ENCODE results near the gene TRABD2B. TPM values are rescaled to one million over a fixed set of nuclear protein-coding genes. Genes with fewer than 3 reads are reported as not detected.

The TRABD2B gene
- total RNA-seq, 1 experiment from 2014 or later, result 10.3 TPM

DNA sequence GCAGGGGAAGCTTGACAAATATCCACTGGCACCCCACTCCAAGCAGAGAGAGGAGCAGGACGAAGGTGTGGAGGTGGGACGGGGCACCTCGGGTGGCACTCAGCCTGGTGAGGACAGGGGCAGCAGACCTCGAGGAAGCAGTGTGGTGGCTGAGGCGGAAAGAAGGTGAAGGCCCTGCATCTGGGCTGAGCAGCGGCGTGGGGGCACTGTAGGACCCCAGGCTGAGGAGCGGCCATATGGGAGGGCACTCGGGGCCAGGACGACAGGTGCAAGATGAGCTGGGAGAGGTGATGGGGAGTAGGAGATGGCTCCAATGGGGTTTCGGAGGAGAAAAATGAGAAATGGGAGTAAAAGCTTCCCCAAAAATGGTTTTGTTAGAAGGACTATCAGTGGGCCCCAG, 224.9 kb downstream of the TRABD2B start:
- H3K4me3 Mint-ChIP-seq, result no peak overlapping the region
- POLR2A ChIA-PET, result no interaction called here
- H3K27me3 Mint-ChIP-seq (ENCODE audit: low read depth), result no peaks in the 10 kb centered on the region; the same call in 1 of the 2 replicates
- peaks cover 14% of the 10 kb centered on the region for H3K4me1 Mint-ChIP-seq
- no peak overlapping the region for H3K27ac Mint-ChIP-seq
- no peaks in the 10 kb centered on the region for H3K9me3 Mint-ChIP-seq
- peaks cover 5% of the 10 kb centered on the region; the same call in 1 of the 2 replicates for H3K36me3 Mint-ChIP-seq
- ATAC-seq (no peak), DNase-seq (ENCODE audit: low spot score) (no peak)
- TF ChIP-seq, protein P1, sequence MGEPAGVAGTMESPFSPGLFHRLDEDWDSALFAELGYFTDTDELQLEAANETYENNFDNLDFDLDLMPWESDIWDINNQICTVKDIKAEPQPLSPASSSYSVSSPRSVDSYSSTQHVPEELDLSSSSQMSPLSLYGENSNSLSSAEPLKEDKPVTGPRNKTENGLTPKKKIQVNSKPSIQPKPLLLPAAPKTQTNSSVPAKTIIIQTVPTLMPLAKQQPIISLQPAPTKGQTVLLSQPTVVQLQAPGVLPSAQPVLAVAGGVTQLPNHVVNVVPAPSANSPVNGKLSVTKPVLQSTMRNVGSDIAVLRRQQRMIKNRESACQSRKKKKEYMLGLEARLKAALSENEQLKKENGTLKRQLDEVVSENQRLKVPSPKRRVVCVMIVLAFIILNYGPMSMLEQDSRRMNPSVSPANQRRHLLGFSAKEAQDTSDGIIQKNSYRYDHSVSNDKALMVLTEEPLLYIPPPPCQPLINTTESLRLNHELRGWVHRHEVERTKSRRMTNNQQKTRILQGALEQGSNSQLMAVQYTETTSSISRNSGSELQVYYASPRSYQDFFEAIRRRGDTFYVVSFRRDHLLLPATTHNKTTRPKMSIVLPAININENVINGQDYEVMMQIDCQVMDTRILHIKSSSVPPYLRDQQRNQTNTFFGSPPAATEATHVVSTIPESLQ (CRISPR knock-in tag; IDR thresholded peaks at IDR 0.05), result no peak
- TF ChIP-seq HMGA2 (CRISPR knock-in tag; IDR thresholded peaks at IDR 0.05) (no peak), CBFB (CRISPR knock-in tag; IDR thresholded peaks at IDR 0.05; ENCODE audit: low read depth) (no peak)
- CTCF ChIA-PET, result interaction anchor here (1.2 to 2.3 kb wide), 2 partner anchors 17 to 46 kb away, joined by 5 to 12 read pairs; no protein-coding TSS in a partner anchor

DNA sequence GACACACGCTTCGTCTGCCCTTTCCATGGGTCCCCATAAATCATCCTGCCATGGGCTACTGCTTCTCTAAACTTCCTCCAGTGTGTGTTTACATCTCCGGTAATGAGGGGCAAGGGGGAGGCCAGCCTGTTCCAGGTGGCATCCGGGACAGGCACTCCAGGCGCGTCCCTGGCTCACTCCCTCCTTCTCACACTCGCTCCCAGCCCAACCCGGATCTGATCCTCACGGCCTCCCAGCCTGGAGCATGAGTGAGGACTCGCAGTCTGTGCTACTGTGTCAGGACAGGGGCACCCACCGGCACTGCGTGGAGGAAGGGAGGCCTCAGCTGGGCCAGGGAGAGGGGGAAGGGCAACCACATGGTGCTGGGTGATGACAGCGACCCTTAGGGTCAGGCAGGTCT, 225.4 kb downstream of the TRABD2B start:
- Mint-ChIP-seq H3K4me3 (no peak overlapping the region), H3K4me1 (peaks cover 10% of the 10 kb centered on the region), H3K9me3 (no peaks in the 10 kb centered on the region), H3K27ac (no peak overlapping the region; the same call in 1 of the 2 replicates), H3K27me3 (ENCODE audit: low read depth) (no peaks in the 10 kb centered on the region; the same call in 1 of the 2 replicates), H3K36me3 (peaks cover 5% of the 10 kb centered on the region; the same call in 1 of the 2 replicates)
- TF ChIP-seq JUN (CRISPR knock-in tag; IDR thresholded peaks at IDR 0.05) (no peak), ZNF232 (CRISPR knock-in tag; IDR thresholded peaks at IDR 0.05) (no peak), CTCF (IDR thresholded peaks at IDR 0.05) (no peak), IRF2 (CRISPR knock-in tag; IDR thresholded peaks at IDR 0.05; ENCODE audit: borderline replicate concordance, low read depth) (no peak), TEAD1 (CRISPR knock-in tag; IDR thresholded peaks at IDR 0.05) (no peak), ATF1 (CRISPR knock-in tag; IDR thresholded peaks at IDR 0.05) (no peak), ZNF671 (CRISPR knock-in tag; IDR thresholded peaks at IDR 0.05) (no peak), ZNF416 (CRISPR knock-in tag; IDR thresholded peaks at IDR 0.05) (no peak)
- DNase-seq (ENCODE audit: low spot score) (no peak), ATAC-seq (no peak)
- POLR2A ChIA-PET, result no interaction called here
- CTCF ChIA-PET, result interaction anchor here (1.2 to 2.3 kb wide), 2 partner anchors 16 to 46 kb away, joined by 5 to 12 read pairs; no protein-coding TSS in a partner anchor

GRCh38 chr1:47769983-47770382, 227.2 kb downstream of the TRABD2B start:
- DNase-seq (ENCODE audit: low spot score), result no peak
- ChIA-PET POLR2A (no interaction called here), CTCF (interaction anchor here (1.1 kb wide), 1 partner anchor 15 kb away, joined by 3 read pairs; no protein-coding TSS in a partner anchor)
- no peaks in the 10 kb centered on the region; the same call in 1 of the 2 replicates for H3K27me3 Mint-ChIP-seq (ENCODE audit: low read depth)
- no peak overlapping the region for H3K4me3 Mint-ChIP-seq
- H3K9me3 Mint-ChIP-seq, result no peaks in the 10 kb centered on the region
- H3K4me1 Mint-ChIP-seq, result no peaks in the 10 kb centered on the region
- H3K27ac Mint-ChIP-seq, result no peak overlapping the region
- ATAC-seq, result no peak
- H3K36me3 Mint-ChIP-seq, result peaks cover 5% of the 10 kb centered on the region; the same call in 1 of the 2 replicates
- TF ChIP-seq CREM (CRISPR knock-in tag; IDR thresholded peaks at IDR 0.05) (no peak), ZBTB43 (CRISPR knock-in tag; IDR thresholded peaks at IDR 0.05) (no peak), ZNF416 (CRISPR knock-in tag; IDR thresholded peaks at IDR 0.05) (no peak), SMAD4 (CRISPR knock-in tag; IDR thresholded peaks at IDR 0.05) (no peak), ZBTB21 (CRISPR knock-in tag; IDR thresholded peaks at IDR 0.05; ENCODE audit: borderline replicate concordance) (no peak), ZNF671 (CRISPR knock-in tag; IDR thresholded peaks at IDR 0.05) (no peak), E2F5 (CRISPR knock-in tag; IDR thresholded peaks at IDR 0.05) (no peak), ZMAT4 (CRISPR knock-in tag; IDR thresholded peaks at IDR 0.05) (no peak), USF2 (CRISPR knock-in tag; IDR thresholded peaks at IDR 0.05) (no peak)
- TF ChIP-seq, protein P2, sequence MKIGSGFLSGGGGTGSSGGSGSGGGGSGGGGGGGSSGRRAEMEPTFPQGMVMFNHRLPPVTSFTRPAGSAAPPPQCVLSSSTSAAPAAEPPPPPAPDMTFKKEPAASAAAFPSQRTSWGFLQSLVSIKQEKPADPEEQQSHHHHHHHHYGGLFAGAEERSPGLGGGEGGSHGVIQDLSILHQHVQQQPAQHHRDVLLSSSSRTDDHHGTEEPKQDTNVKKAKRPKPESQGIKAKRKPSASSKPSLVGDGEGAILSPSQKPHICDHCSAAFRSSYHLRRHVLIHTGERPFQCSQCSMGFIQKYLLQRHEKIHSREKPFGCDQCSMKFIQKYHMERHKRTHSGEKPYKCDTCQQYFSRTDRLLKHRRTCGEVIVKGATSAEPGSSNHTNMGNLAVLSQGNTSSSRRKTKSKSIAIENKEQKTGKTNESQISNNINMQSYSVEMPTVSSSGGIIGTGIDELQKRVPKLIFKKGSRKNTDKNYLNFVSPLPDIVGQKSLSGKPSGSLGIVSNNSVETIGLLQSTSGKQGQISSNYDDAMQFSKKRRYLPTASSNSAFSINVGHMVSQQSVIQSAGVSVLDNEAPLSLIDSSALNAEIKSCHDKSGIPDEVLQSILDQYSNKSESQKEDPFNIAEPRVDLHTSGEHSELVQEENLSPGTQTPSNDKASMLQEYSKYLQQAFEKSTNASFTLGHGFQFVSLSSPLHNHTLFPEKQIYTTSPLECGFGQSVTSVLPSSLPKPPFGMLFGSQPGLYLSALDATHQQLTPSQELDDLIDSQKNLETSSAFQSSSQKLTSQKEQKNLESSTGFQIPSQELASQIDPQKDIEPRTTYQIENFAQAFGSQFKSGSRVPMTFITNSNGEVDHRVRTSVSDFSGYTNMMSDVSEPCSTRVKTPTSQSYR (CRISPR knock-in tag; IDR thresholded peaks at IDR 0.05), result no peak
- TF ChIP-seq, protein P3, sequence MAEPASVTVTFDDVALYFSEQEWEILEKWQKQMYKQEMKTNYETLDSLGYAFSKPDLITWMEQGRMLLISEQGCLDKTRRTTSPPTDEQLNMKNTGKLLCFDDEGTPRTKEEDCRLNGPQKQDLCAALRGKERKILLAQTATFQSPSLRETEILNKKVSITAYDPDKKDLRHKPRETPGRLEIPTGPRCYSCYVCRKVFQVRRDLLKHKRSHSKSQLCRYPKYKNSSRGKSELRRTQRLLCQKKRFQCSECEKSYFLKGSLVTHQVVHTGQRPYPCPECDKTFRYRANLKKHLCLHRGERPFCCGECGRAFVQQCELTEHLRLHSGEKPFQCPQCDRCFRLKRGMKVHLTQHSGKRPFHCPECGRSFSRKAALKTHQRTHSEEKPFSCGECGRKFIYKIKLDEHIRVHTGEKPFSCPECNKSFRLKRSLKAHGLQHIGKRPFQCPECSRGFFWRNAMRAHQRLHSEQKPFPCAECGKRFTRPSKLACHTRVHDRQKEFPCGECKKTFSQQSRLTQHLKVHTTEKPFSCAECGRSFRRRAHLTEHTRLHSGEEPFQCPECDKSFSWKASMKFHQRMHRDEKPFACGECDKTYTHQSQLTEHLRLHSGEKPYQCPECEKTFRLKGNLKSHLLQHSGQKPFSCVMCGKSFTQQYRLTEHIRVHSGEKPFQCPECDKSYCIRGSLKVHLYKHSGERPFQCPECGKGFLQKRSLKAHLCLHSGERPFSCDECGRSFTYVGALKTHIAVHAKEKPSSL (CRISPR knock-in tag; conservative IDR thresholded peaks at IDR 0.05), result no peak

All from WTC11 (cell line).